Measurements from ENCODE around the gene WDR13. TPM values are rescaled to one million over a fixed set of nuclear protein-coding genes. Genes with fewer than 3 reads are reported as not detected.
"Not testable (repeated sequence)": the region's sequence is repeated elsewhere in the genome, so short reads cannot be mapped to it uniquely, and the experiment has no call there.

Gene WDR13
- total and polyA plus RNA-seq, 8 donors = 52.0 to 433 (median 179) TPM

DNA sequence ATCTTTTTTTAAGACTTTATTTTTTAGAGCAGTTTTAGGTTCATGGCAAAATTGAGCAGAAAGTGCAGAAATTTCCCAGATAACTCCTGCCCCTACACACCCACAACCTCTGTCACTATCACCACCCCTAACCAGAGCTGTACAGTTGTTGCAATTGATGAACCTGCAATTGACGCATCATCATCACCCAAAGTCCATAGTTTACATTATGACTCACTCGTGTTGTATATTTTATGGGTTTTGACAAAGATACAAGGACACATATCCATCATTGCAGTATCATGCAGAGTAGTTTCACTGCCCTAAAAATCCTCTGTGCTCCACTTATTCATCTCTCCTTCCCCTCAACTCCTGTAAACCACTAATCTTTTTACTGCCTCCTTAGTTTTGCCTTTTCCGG lies 51.8 kb downstream of the WDR13 start:
- H3K27ac ChIP-seq = no peak overlapping the region
- no peak for DNase-seq

DNA sequence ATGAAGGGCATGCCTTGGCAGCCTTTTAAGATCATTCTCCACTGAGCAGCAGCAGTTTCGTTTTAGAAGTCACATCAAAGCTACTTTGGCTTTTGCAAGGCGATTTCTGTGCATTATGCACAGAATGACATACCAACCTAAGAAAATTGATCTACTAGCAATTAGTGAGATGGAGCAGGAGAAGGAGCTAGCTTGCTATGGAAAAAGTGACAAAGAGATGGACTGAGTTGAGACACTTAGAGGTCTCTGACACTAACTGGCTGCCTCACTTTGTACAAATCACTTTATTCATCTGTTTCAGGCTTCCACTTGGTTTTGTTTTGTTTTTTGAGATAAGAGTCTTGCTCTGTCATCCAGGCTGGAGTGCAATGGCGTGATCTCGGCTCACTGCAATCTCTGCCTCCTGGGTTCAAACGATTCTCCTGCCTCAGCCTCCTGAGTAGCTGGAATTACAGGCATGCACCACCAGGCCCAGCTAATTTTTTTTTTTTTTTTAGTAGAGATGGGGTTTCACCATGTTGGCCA lies 54.8 kb downstream of the WDR13 start:
- H3K9me3 ChIP-seq; DNase-seq; H3K36me3 ChIP-seq; H3K27me3 ChIP-seq; intact Hi-C loops (cut with DNase I; ENCODE audit: low total_unique reads); H3K4me3 ChIP-seq; H3K4me1 ChIP-seq; H3K27ac ChIP-seq: not testable (repeated sequence)
- 63 to 79% (median 65%) methylated on average over 5 of the region's 5 CpGs for WGBS, 5 donors

More for the DNA sequence above, 51.8 kb downstream of the WDR13 start:
- Histone ChIP-seq H3K9me3 (no peaks in the 10 kb centered on the region), H3K4me3 (no peak overlapping the region), H3K36me3 (no peaks in the 10 kb centered on the region), H3K4me1 (no peaks in the 10 kb centered on the region), H3K27me3 (no peaks in the 10 kb centered on the region)
- intact Hi-C loops (cut with DNase I; ENCODE audit: low total_unique reads) = no loop called here
- WGBS, 5 donors = 69 to 79% (median 74%) methylated on average over 3 of the region's 3 CpGs
- TF ChIP-seq EP300 (IDR thresholded peaks at IDR 0.05) (no peak), POLR2A (IDR thresholded peaks at IDR 0.05) (no peak), POLR2AphosphoS5 (IDR thresholded peaks at IDR 0.05) (no peak)
- TF ChIP-seq, protein P1, sequence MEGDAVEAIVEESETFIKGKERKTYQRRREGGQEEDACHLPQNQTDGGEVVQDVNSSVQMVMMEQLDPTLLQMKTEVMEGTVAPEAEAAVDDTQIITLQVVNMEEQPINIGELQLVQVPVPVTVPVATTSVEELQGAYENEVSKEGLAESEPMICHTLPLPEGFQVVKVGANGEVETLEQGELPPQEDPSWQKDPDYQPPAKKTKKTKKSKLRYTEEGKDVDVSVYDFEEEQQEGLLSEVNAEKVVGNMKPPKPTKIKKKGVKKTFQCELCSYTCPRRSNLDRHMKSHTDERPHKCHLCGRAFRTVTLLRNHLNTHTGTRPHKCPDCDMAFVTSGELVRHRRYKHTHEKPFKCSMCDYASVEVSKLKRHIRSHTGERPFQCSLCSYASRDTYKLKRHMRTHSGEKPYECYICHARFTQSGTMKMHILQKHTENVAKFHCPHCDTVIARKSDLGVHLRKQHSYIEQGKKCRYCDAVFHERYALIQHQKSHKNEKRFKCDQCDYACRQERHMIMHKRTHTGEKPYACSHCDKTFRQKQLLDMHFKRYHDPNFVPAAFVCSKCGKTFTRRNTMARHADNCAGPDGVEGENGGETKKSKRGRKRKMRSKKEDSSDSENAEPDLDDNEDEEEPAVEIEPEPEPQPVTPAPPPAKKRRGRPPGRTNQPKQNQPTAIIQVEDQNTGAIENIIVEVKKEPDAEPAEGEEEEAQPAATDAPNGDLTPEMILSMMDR (IDR thresholded peaks at IDR 0.05) = no peak

- H3K4me1 ChIP-seq; H3K36me3 ChIP-seq; H3K9me3 ChIP-seq; H3K27ac ChIP-seq; DNase-seq; H3K27me3 ChIP-seq; intact Hi-C loops (cut with DNase I; ENCODE audit: low total_unique reads): not testable (repeated sequence)
- 34 to 75% (median 54%) methylated on average over 4 to 19 of the region's 19 CpGs for WGBS, 5 donors
- peak overlapping the region in 2 of 4 donors; percentile 2 to 4 for H3K4me3 ChIP-seq
These were observed 57.5 kb downstream of the WDR13 start for GRCh38 chrX:48654746-48655145.

Small RNAs within 50 kb of the gene (small RNA-seq; reads per million reads assigned to genes)
- 0 reads per million in 4 donors for gene MRPL32P1

Other genes with a start within 250 kb of the WDR13 start
- not detected for gene SSX3, start 240.8 kb upstream of the WDR13 start, total RNA-seq
- gene SSX3, start 240.8 kb upstream of the WDR13 start, polyA plus RNA-seq = not detected
- not detected for gene SSX4, start 214.0 kb upstream of the WDR13 start, total RNA-seq
- gene SSX4, start 214.0 kb upstream of the WDR13 start, polyA plus RNA-seq = not detected
- not detected for gene SSX4B, start 185.5 kb upstream of the WDR13 start, total RNA-seq
- not detected for gene SSX4B, start 185.5 kb upstream of the WDR13 start, polyA plus RNA-seq
- 10 to 100 TPM in 2 of 5 donors, 1 to 10 TPM in 3; 4.1 to 32.9 (median 6.7) TPM for gene SLC38A5, start 127.2 kb upstream of the WDR13 start, total RNA-seq
- 10 to 100 TPM; 19.9 to 45.8 (median 21.1) TPM for gene SLC38A5, start 127.2 kb upstream of the WDR13 start, polyA plus RNA-seq
- 10 to 100 TPM; 19.6 to 92.8 (median 55.3) TPM for gene FTSJ1, start 121.3 kb upstream of the WDR13 start, total RNA-seq
- gene FTSJ1, start 121.3 kb upstream of the WDR13 start, polyA plus RNA-seq = 10 to 100 TPM; 33.9 to 40.3 (median 37.7) TPM
- gene PORCN, start 88.5 kb upstream of the WDR13 start, total RNA-seq = 10 to 100 TPM in 3 of 5 donors, 1 to 10 TPM in 2; 1.8 to 27.4 (median 16.2) TPM
- gene PORCN, start 88.5 kb upstream of the WDR13 start, polyA plus RNA-seq = 10 to 100 TPM in 1 of 3 donors, 1 to 10 TPM in 2; 4.7 to 11.9 (median 6.7) TPM
- 100 to 1,000 TPM in 1 of 5 donors, 10 to 100 TPM in 3, 1 to 10 TPM in 1; 5.8 to 208 (median 46.4) TPM for gene EBP, start 75.7 kb upstream of the WDR13 start, total RNA-seq
- gene EBP, start 75.7 kb upstream of the WDR13 start, polyA plus RNA-seq = 100 to 1,000 TPM in 1 of 3 donors, 10 to 100 TPM in 2; 28.9 to 112 (median 74.8) TPM
- gene TBC1D25, start 57.8 kb upstream of the WDR13 start, total RNA-seq = 10 to 100 TPM in 2 of 5 donors, 1 to 10 TPM in 2, not detected in 1; 4.6 to 13.6 (median 9.0) TPM
- 1 to 10 TPM; 5.2 to 6.5 (median 5.9) TPM for gene TBC1D25, start 57.8 kb upstream of the WDR13 start, polyA plus RNA-seq
- 100 to 1,000 TPM; 109 to 419 (median 165) TPM for gene RBM3, start 23.0 kb upstream of the WDR13 start, total RNA-seq
- gene RBM3, start 23.0 kb upstream of the WDR13 start, polyA plus RNA-seq = 100 to 1,000 TPM; 106 to 229 (median 122) TPM
- 1 to 10 TPM; 2.3 to 8.4 (median 4.1) TPM for gene WAS, start 86.3 kb downstream of the WDR13 start, total RNA-seq
- 1 to 10 TPM; 3.7 to 6.2 (median 4.9) TPM for gene WAS, start 86.3 kb downstream of the WDR13 start, polyA plus RNA-seq
- gene SUV39H1, start 99.2 kb downstream of the WDR13 start, total RNA-seq = 1 to 10 TPM; 1.8 to 5.5 (median 4.5) TPM
- gene SUV39H1, start 99.2 kb downstream of the WDR13 start, polyA plus RNA-seq = 1 to 10 TPM; 3.4 to 4.7 (median 3.7) TPM
- not detected for gene GLOD5, start 164.3 kb downstream of the WDR13 start, total RNA-seq
- 1 to 10 TPM; 1.7 to 2.1 (median 1.7) TPM for gene GLOD5, start 164.3 kb downstream of the WDR13 start, polyA plus RNA-seq
- 1 to 10 TPM in 1 of 5 donors, not detected in 4; 9.4 TPM for gene GATA1, start 189.1 kb downstream of the WDR13 start, total RNA-seq
- under 1 TPM in 1 of 3 donors, not detected in 2; 0.37 TPM for gene GATA1, start 189.1 kb downstream of the WDR13 start, polyA plus RNA-seq
- gene HDAC6, start 204.6 kb downstream of the WDR13 start, total RNA-seq = 100 to 1,000 TPM in 3 of 5 donors, 10 to 100 TPM in 2; 41.0 to 356 (median 104) TPM
- 10 to 100 TPM; 20.9 to 70.9 (median 31.6) TPM for gene HDAC6, start 204.6 kb downstream of the WDR13 start, polyA plus RNA-seq
- gene ERAS, start 229.0 kb downstream of the WDR13 start, total RNA-seq = not detected
- not detected for gene ERAS, start 229.0 kb downstream of the WDR13 start, polyA plus RNA-seq
- 10 to 100 TPM in 2 of 5 donors, 1 to 10 TPM in 3; 1.3 to 46.6 (median 7.0) TPM for gene PCSK1N, start 238.1 kb downstream of the WDR13 start, total RNA-seq
- 10 to 100 TPM; 12.4 to 15.3 (median 13.1) TPM for gene PCSK1N, start 238.1 kb downstream of the WDR13 start, polyA plus RNA-seq

Data from stomach (tissue), 9 donors.